Measurements from ENCODE around the gene FSIP2.
"Not testable (repeated sequence)": the region's sequence is repeated elsewhere in the genome, so short reads cannot be mapped to it uniquely, and the experiment has no call there.

Gene FSIP2

GRCh38 chr2:185802926-185803325 is 64.3 kb downstream of the FSIP2 start:
- no peak for DNase-seq

GRCh38 chr2:185806783-185807182 is 68.2 kb downstream of the FSIP2 start:
- no peak for DNase-seq

DNA sequence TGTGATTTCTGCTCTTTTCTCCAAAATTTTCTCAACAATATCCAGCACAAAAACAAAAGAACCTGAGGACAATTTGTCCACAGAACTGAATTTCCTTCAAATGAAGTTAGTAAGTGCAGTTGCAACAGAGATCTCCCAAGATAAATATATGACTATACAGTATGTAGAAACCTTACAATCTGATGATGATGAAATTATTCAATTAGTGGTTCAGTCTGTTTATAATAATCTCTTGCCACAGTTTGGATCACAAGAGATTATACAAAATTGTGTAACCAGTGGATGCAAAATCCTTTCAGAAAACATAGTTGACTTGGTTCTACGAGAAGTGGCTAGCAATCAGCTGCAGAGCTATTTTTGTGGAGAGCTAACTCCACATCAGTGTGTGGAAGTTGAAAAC is 68.7 kb downstream of the FSIP2 start:
- no peak for DNase-seq

DNA sequence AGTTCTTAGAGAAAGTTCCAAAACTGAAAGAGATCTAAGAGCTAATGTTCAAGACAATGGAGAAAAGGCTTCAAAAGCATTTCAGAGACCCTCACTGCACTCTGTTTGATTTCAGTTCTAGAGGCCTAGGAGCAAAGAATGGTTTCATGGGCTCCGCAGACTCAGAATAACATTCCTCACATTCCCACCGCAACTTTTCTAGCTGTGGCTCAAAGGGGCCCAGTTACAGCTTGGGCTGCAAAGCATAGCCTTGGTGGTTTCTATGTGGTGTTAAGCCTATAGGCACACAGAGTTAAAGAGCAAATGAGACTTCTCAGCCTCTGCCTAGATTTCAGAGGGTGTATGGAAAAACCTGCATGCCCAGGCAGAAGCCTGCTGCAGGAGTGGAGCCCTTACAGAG is 73.0 kb downstream of the FSIP2 start:
- DNase-seq, result no peak

- no peak for DNase-seq
These were observed 75.1 kb downstream of the FSIP2 start for GRCh38 chr2:185813707-185814106.

GRCh38 chr2:185817991-185818390 is 79.4 kb downstream of the FSIP2 start:
- no peak for DNase-seq

DNA sequence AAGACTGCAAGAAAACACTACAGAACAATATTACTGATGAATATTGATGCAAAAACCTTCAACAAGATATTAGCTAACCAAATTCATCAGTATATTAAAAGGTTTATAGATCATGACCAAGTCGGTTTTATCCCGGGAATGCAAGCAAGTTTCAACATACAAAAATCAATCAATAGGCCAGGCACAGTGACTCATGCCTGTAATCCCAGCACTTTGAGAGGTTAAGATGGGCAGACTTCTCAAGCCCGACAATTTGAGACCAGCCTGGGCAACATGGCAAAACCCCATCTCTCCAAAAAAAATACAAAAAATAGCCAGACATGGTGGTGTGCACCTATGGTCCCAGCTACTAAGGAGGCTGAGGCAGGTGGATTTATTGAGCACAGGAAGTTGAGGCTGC is 82.9 kb downstream of the FSIP2 start:
- DNase-seq, result no peak

DNA sequence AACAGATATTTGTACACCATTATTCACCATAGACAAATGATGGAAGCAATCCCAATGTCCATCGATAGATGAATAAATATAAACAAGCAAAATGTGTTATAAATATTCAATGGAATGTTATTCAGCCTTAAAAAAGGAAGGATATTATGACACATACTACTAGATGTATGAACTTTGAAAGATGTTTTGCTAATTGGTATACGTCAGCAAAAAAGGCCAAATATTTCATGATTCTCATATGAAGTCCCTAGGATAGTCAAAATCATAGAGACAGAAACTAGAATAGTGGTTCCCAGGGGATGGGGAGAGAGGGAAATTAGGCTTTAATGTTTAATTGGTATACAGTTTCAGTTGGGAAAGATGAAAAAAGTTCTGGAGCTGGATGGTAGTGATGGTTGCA is 85.2 kb downstream of the FSIP2 start:
- DNase-seq, result no peak

DNA sequence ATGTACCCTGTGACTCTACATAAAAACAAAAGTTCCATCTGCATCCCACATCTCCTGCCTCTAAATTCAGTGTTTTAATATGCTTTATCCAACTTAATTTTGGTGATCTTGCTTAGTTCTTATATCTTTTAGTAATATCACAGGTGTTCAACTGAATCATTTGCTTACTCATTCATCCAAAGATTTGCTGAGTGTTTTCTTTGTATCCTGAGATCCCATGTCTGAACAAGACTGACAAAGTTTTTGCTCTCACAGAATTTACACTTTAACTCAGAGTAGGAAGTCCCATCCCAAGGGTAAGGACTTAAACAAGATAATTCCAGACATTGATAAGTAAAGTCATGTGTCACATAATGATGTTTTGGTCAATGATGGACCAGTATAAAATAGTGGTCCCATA is 87.0 kb downstream of the FSIP2 start:
- DNase-seq, result no peak

- DNase-seq, result no peak
These were observed 89.7 kb downstream of the FSIP2 start for GRCh38 chr2:185828326-185828725.

DNA sequence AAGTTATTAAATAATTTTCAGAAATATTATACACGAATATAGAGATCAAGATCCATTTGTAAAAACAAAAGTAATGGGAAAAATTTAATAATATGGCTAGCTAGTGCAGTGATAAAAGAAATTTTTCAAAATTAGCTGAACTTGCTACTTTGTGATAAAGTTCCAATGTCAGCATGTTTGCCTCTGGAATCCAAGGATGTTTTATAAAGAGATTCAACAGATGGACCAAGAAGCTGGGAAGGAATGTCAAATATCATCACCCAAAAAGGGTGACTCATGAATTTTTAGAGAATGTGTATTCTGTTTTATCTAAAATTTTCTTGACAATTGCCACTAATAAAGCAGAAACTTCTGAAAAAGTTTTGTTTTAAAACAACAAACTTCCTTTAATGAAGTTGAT is 95.3 kb downstream of the FSIP2 start:
- no peak for DNase-seq

GRCh38 chr2:185835974-185836373 is 97.4 kb downstream of the FSIP2 start:
- DNase-seq, result no peak

DNA sequence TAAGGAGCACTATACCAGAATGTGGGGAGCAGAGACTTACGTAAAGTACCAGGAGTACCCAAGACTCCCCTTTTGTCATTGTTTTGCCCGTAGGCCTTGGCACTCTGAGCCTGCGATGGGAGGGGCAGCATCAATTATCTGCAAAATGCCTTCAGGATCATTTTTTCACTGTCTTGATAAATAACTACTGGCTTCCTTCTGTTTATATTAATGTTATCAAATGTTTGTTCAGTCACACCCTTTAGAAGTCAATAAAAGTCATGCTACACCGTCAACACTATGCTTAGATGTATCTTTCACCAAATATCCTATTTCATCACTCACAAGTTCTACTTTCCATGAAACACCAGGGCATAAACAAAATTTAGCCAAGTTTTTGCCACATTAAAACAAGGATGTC is 116.3 kb downstream of the FSIP2 start:
- no peak for DNase-seq

DNA sequence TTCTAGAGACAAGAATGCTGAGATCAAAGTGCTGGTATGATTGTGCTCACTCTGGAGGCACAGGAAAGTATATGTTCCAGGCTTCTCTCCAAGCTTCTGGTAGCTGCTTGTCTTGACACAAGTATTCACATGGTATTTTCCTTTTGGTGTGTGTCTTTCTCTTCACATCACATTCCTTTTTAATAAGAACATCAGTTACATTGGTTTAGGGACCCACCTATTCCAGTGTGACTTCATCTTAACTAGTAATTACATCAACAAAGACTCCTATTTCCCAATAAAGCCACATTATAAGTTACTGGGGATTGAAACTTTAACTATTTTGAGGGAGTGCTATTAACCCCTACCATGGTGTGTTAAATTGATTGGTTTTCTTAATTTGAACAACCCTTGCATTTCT is 119.1 kb downstream of the FSIP2 start:
- no peak for DNase-seq

DNA sequence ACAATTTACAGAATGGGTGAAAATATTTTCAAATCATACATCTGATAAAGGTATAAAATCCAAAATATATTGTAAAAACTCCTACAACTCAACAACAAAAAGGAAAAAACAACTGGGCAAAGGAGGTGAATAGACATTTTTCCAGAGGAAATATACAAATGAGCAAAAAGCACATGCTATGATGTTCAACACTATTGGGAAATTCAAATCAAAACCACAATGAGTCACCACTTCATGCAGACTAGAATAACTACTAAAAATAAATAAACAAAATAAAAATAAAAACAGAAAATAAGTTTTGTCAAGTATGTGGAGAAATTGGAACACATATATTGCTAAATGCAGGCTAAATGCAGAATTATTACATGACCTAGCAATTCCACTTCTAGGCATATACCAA is 120.9 kb downstream of the FSIP2 start:
- DNase-seq, result no peak

GRCh38 chr2:185860321-185860720 is 121.7 kb downstream of the FSIP2 start:
- DNase-seq, result no peak

DNA sequence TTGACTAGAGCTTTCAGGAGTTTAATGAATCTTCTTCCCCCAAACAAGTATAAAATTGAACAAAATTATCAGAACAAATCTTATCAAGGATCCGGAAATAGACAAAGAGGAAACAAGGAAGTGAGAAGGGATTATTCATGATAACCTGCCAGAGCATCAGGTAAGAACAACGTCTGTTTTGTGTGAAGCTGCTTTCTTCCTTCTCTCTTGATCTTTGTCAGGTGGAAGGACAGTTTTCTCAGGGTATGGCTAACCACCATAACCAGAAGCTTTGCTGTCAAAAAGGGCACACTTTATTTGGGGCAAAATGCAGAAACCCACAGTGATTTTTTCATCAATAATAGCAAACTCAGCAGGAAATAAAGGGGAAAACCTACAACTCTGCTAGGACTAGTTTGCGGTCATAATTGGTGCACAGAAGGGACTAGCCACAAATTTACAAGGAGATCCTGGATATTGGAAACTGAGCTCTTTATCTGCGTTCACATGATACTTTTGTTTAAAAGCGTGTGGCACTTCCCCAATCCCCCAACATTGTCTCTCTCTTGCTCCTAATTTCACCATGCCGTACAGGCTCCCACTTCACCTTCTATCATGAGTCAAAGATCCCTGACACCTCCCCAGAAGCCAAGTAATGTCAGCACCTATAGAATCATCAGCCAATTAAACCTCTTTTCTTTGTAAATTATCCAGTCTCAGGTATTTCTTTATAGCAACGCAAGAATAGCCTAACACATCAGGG is 124.2 kb downstream of the FSIP2 start:
- DNase-seq, result no peak

GRCh38 chr2:185864468-185865260 is 126.1 kb downstream of the FSIP2 start:
- DNase-seq, result not testable (repeated sequence)

GRCh38 chr2:185875136-185875931 is 136.7 kb downstream of the FSIP2 start:
- DNase-seq, result no peak

- DNase-seq, result no peak
These were observed 137.6 kb downstream of the FSIP2 start for GRCh38 chr2:185876234-185876633.

GRCh38 chr2:185880396-185880795 is 141.8 kb downstream of the FSIP2 start:
- no peak for DNase-seq

Data from DMS79 treated with DMSO at 0.1 percent for 48 hours (cell line).